K562 (cell line): ENCODE results near the gene ELK1. TPM values are rescaled to one million over a fixed set of nuclear protein-coding genes. Genes with fewer than 3 reads are reported as not detected.

Experiments used
- ASH1L ChIP-seq: fragments of 450-650 bp; IDR thresholded peaks from 2 replicates; pipeline ENCODE4 v1.6.1; 2018; ENCODE audit warnings: borderline replicate concordance, mild to moderate bottlenecking, low read depth; ENCODE audit not compliant: partially characterized antibody
- ATF7 ChIP-seq: fragments of 450-650 bp; IDR thresholded peaks from 2 replicates; pipeline ENCODE4 v1.7.1; 2014; ENCODE audit warnings: mild to moderate bottlenecking, moderate library complexity
- CBX3 ChIP-seq, 2 experiments: IDR thresholded peaks; 1 replicate in 1 of 2; 2 replicates in 1 of 2; pipeline ENCODE4 v1.6.1; 2012; ENCODE audit warnings: inconsistent platforms in 2 of 2, low read length in 2 of 2, borderline replicate concordance in 1 of 2, control low read depth in 1 of 2
- HDAC1 ChIP-seq, 2 experiments: fragments of 450-650 bp; IDR thresholded peaks; 2 replicates each; pipeline ENCODE4 v1.6.1; 2016 to 2017; ENCODE audit warnings: inconsistent platforms in 1 of 2, mild to moderate bottlenecking in 1 of 2, moderate library complexity in 1 of 2
- HDAC3 ChIP-seq: fragments of 450-650 bp; IDR thresholded peaks from 2 replicates; pipeline ENCODE4 v1.6.1; 2018; ENCODE audit warnings: borderline replicate concordance, mild to moderate bottlenecking, moderate library complexity; ENCODE audit not compliant: partially characterized antibody
- KLF1 ChIP-seq: fragments of 450-650 bp; IDR thresholded peaks from 2 replicates; pipeline ENCODE4 v1.6.1; 2016; ENCODE audit warnings: missing genetic modification characterization, missing compliant biosample characterization
- NFIC ChIP-seq: fragments of 450-650 bp; IDR thresholded peaks from 2 replicates; pipeline ENCODE4 v1.6.1; 2017; ENCODE audit warnings: mild to moderate bottlenecking, inconsistent platforms
- POLR2AphosphoS2 ChIP-seq: IDR thresholded peaks from 2 replicates; pipeline ENCODE4 v1.6.1; 2012; ENCODE audit warnings: low read length, improper control_type of control experiment
- RFX5 ChIP-seq: IDR thresholded peaks from 2 replicates; pipeline ENCODE4 v1.6.1; 2011; ENCODE audit warnings: low read depth, mild to moderate bottlenecking, improper control_type of control experiment, low read length
- SIN3A ChIP-seq, 2 experiments: fragments of 150-350 bp in 1 of 2; IDR thresholded peaks; 2 replicates each; pipeline ENCODE4 v1.6.1; 2011 to 2016; ENCODE audit warnings: borderline replicate concordance in 2 of 2, low read depth in 2 of 2, low read length in 2 of 2, mild to moderate bottlenecking in 2 of 2, moderate library complexity in 2 of 2; ENCODE audit not compliant: control insufficient read depth in 1 of 2
- SUPT5H ChIP-seq: fragments of 450-650 bp; IDR thresholded peaks from 2 replicates; pipeline ENCODE4 v1.6.1; 2016
- ZC3H11A ChIP-seq: IDR thresholded peaks from 2 replicates; pipeline ENCODE4 v1.6.1; 2012; ENCODE audit warnings: low read depth, low read length, improper control_type of control experiment
- ZNF436 ChIP-seq: fragments of 250-450, 450-650 bp; sonication (Bioruptor Pico); formaldehyde crosslinking; IDR thresholded peaks from 2 replicates; pipeline ENCODE4 v1.7.0; 2020; ENCODE audit warnings: mild to moderate bottlenecking
- polyA plus RNA-seq, 8 experiments: library from polyadenylated mRNA; depleted of rRNA in 4 of 8; stranded (reverse) in 5 of 8; unstranded in 3 of 8; fragments of >200 nt; fragmentation: Nextera tagmentation in 2 of 8; fragmentation: Illumina TruSeq in 1 of 8; extraction: Ambion mirVana in 2 of 8; extraction: Trizol in 1 of 8; gene quantifications; 2 replicates each; pipeline versions ENCODE4 v1.2.1 to v1.2.3, GENCODE V29; 2011 to 2014; ENCODE audit warnings: inconsistent platforms in 1 of 8, missing spikeins in 1 of 8
- total RNA-seq, 7 experiments: library from RNA; depleted of rRNA in 6 of 7; stranded (reverse); fragments of >200 nt in 6 of 7; fragmentation: Illumina TruSeq in 2 of 7; extraction: Trizol in 2 of 7; gene quantifications; 2 replicates each; pipeline versions ENCODE4 v1.2.1 to v1.2.3, GENCODE V29; 2011 to 2021; ENCODE audit warnings: low replicate concordance in 1 of 7
- TF ChIP-seq, protein P1 (sequence below): IDR thresholded peaks from 2 replicates; pipeline ENCODE4 v1.6.1; 2016; ENCODE audit warnings: missing genetic modification characterization, missing compliant biosample characterization
- TF ChIP-seq, protein P2 (sequence below): fragments of 450-650 bp; formaldehyde crosslinking; IDR thresholded peaks from 2 replicates; pipeline ENCODE4 v1.4.0; 2020; ENCODE audit warnings: mild to moderate bottlenecking, moderate library complexity
- TF ChIP-seq, protein P3 (sequence below): fragments of 450-650 bp; IDR thresholded peaks from 2 replicates; pipeline ENCODE4 v1.6.1; 2016; ENCODE audit warnings: low read depth, mild to moderate bottlenecking, moderate library complexity
- TF ChIP-seq, protein P4 (sequence below): fragments of 450-650 bp; IDR thresholded peaks from 2 replicates; pipeline ENCODE4 v1.6.1; 2017; ENCODE audit warnings: antibody characterized with exemption, mild to moderate bottlenecking

Gene ELK1
- total and polyA plus RNA-seq, 9 of the 15 experiments (the other 6 are each of a cell fraction or from before 2014, with no cell fraction given) = 4.4 to 74.9 (median 26.5) TPM

DNA sequence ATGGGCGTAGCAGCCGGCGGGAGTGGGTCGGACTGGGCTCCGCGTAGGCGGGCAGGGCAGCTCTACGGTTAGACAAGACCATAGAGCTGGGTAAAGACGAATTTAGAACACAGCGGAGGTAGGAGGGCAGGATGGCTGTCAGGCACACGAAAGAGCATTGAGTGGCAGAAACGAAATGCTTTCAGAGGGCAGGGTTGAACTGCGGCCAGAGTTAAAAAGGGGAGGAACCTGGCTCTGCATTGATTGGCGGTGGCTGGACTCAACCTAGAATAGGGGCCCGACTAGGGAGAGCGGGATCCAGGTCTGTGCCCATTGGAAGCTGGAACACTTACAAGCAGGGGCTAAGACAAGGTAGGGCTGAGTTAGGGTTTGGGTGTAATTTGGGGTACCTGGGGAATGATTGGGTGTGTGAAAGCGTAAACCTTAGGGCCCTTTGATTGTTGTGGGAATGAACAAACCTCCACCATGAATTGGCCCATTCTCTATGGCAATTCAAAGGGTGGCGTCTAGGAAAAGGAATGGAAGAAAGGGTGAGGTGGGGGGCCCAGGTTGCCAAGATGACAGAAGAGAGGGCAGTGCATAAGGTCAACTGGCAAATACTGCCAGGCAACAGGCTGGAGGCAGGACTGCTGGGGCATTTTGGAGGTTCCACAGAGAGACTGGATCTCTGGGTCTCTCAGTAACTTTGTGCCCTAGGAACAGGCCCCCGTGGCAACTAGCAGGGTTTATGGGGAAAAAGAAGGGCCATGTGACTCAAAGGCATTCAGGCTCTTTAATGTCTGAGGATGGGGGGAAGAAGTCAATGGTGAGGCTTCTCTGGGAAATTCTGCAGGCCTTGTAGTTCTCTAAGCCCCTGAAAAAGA is 911 bp upstream of the ELK1 start (continued):
- TF ChIP-seq, protein P1, sequence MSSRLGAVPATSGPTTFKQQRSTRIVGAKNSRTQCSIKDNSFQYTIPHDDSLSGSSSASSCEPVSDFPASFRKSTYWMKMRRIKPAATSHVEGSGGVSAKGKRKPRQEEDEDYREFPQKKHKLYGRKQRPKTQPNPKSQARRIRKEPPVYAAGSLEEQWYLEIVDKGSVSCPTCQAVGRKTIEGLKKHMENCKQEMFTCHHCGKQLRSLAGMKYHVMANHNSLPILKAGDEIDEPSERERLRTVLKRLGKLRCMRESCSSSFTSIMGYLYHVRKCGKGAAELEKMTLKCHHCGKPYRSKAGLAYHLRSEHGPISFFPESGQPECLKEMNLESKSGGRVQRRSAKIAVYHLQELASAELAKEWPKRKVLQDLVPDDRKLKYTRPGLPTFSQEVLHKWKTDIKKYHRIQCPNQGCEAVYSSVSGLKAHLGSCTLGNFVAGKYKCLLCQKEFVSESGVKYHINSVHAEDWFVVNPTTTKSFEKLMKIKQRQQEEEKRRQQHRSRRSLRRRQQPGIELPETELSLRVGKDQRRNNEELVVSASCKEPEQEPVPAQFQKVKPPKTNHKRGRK (tag) = no peak
- TF ChIP-seq ATF7 (0 out of 2 replicates have a peak, but pooled peaks have one; percentile 4), ASH1L (no peak), NFIC (0 out of 2 replicates have a peak, but pooled peaks have one; percentile 28), ZC3H11A (no peak), POLR2AphosphoS2 (0 out of 2 replicates have a peak, but pooled peaks have one; percentile 64), HDAC3 (no peak), HDAC1 (IDR thresholded peaks at IDR 0.05) (peak in 1 of 2 experiments; percentile 50; a peak in 1 of 4 replicates), RFX5 (no peak), ZNF436 (CRISPR knock-in tag) (no peak), CBX3 (IDR thresholded peaks at IDR 0.05; ENCODE audit: borderline replicate concordance in 1 of 2, low read length in 2 of 2) (0 out of 3 replicates have a peak, but pooled peaks of 1 of the 2 experiments have one; percentile 1), SIN3A (IDR thresholded peaks at IDR 0.05; ENCODE audit: borderline replicate concordance in 2 of 2, control insufficient read depth in 1 of 2, low read depth in 2 of 2, low read length in 2 of 2) (peak in 1 of 2 experiments; percentile 64; a peak in 2 of 4 replicates), SUPT5H (peak; percentile 50; the same call in 1 of the 2 replicates), KLF1 (peak; percentile 92)
- TF ChIP-seq, protein P2, sequence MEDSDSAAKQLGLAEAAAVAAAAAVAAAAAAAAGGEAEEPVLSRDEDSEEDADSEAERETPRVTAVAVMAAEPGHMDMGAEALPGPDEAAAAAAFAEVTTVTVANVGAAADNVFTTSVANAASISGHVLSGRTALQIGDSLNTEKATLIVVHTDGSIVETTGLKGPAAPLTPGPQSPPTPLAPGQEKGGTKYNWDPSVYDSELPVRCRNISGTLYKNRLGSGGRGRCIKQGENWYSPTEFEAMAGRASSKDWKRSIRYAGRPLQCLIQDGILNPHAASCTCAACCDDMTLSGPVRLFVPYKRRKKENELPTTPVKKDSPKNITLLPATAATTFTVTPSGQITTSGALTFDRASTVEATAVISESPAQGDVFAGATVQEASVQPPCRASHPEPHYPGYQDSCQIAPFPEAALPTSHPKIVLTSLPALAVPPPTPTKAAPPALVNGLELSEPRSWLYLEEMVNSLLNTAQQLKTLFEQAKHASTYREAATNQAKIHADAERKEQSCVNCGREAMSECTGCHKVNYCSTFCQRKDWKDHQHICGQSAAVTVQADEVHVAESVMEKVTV = no peak
- TF ChIP-seq, protein P3, sequence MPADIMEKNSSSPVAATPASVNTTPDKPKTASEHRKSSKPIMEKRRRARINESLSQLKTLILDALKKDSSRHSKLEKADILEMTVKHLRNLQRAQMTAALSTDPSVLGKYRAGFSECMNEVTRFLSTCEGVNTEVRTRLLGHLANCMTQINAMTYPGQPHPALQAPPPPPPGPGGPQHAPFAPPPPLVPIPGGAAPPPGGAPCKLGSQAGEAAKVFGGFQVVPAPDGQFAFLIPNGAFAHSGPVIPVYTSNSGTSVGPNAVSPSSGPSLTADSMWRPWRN = no peak
- TF ChIP-seq, protein P4, sequence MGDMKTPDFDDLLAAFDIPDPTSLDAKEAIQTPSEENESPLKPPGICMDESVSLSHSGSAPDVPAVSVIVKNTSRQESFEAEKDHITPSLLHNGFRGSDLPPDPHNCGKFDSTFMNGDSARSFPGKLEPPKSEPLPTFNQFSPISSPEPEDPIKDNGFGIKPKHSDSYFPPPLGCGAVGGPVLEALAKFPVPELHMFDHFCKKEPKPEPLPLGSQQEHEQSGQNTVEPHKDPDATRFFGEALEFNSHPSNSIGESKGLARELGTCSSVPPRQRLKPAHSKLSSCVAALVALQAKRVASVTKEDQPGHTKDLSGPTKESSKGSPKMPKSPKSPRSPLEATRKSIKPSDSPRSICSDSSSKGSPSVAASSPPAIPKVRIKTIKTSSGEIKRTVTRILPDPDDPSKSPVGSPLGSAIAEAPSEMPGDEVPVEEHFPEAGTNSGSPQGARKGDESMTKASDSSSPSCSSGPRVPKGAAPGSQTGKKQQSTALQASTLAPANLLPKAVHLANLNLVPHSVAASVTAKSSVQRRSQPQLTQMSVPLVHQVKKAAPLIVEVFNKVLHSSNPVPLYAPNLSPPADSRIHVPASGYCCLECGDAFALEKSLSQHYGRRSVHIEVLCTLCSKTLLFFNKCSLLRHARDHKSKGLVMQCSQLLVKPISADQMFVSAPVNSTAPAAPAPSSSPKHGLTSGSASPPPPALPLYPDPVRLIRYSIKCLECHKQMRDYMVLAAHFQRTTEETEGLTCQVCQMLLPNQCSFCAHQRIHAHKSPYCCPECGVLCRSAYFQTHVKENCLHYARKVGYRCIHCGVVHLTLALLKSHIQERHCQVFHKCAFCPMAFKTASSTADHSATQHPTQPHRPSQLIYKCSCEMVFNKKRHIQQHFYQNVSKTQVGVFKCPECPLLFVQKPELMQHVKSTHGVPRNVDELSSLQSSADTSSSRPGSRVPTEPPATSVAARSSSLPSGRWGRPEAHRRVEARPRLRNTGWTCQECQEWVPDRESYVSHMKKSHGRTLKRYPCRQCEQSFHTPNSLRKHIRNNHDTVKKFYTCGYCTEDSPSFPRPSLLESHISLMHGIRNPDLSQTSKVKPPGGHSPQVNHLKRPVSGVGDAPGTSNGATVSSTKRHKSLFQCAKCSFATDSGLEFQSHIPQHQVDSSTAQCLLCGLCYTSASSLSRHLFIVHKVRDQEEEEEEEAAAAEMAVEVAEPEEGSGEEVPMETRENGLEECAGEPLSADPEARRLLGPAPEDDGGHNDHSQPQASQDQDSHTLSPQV = peak; percentile 23; the same call in 1 of the 2 replicates
